A549 (cell line): ENCODE data around the gene POPDC3. TPM values are rescaled to one million over a fixed set of nuclear protein-coding genes. Genes with fewer than 3 reads are reported as not detected.

Source experiments
- polyA plus RNA-seq, 4 experiments: library from polyadenylated mRNA; depleted of rRNA in 3 of 4; stranded (reverse); fragments of >200 nt; fragmentation: RNase III in 1 of 4; extraction: RNeasy Plus Mini Kit Qiagen cat#74134 plus additional on column Dnase treatment in 1 of 4; gene quantifications; 2 replicates in 3 of 4; 3 replicates in 1 of 4; pipeline ENCODE4 v1.2.3, GENCODE V29; 2011 to 2017

The POPDC3 gene
- polyA plus RNA-seq, 2 of the 4 experiments (the other 2 are of a cell fraction) = 19.7 to 54.9 TPM

Other genes starting within 250 kb of the POPDC3 start
- gene LIN28B, start 222.9 kb downstream of the POPDC3 start, polyA plus RNA-seq (2011; rRNA removed) = 5.7 and 7.2 TPM in 2 replicates
- 3.0 to 3.6 TPM (median 3.6 TPM) in 3 replicates for gene LIN28B, start 222.9 kb downstream of the POPDC3 start, polyA plus RNA-seq (2017; fragmentation: RNase III; extraction: RNeasy Plus Mini Kit Qiagen cat#74134 plus additional on column Dnase treatment)
- gene PREP, start 223.1 kb upstream of the POPDC3 start, polyA plus RNA-seq (2011; rRNA removed) = 18.9 and 29.1 TPM in 2 replicates
- gene PREP, start 223.1 kb upstream of the POPDC3 start, polyA plus RNA-seq (2017; fragmentation: RNase III; extraction: RNeasy Plus Mini Kit Qiagen cat#74134 plus additional on column Dnase treatment) = 29.7 to 30.4 TPM (median 29.8 TPM) in 3 replicates